Measurements from ENCODE around the gene IKZF2.

The IKZF2 gene

DNA sequence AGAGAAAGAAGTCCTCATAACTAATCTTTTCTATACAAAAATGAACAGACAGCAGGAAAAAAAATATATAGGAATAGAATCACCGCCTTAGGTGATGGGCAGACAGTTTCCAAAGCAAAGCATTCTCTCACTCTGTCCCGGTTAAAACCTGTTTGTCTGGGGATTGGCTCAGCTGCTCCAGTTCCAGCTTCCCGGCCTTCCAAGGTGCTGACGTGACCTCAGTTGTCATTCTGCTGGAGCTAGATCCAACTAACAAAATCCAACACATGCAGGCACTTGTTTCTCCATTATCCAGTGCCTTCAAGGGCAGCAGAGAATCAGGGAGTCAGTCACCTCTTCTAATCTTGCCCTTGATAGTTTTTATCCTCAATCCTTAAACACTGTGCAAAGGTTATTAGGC is 52.8 kb downstream of the IKZF2 start:
- no peak for DNase-seq

DNA sequence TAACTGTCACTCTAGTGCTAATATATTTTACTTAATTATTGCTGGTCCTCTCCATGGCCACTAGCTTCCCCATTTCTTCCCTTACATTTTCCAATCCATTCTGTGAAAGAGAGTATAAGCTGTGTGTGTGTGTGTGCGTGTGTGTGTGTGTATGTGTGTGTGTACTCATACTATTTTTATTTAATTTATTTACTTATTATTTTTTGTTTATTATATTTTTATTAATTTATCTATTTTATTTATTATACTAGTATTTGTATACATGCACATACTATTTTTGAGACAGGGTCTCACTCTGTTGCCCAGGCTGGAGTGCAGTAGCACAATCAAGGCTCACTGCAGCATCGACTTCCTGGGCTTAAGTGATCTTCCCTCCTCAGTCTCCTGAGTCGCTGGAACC is 59.6 kb downstream of the IKZF2 start:
- no peak for DNase-seq

DNA sequence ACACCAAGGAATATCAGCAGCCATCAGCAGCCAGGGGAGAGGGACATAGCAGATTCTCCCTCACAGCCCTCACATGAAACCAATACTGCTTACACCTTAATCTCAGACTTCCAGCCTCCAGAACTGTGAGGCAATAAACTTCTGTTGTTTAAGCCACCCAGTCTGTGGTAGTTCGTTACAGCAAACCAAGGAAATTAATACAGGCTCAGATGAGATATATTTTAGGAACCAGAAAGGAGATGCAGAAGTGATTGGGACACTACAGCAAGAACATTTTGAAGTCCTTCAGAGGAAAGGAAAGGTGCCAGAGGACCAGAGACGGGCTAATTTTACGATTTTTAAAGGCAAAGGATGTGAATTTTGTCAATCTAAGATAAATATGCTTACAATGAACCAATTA is 60.6 kb downstream of the IKZF2 start:
- no peak for DNase-seq

DNA sequence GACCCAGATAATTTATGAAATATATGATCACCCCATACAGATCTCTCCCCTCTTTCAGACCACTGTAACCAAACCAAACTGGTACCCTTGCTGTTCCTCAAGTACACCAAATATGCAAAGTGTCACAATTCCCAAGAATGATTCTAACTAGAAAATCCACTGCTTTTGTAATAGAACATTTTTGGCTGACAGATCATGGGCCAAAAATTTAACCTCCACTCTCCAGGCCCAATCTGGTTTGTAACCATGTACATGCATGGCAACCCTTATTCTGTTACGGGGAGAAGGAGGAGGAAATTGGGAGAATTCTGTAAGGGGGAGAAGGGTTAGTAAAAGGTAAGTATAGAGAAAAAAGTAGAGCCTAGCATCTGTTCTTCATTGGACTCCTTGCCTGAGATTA is 62.0 kb downstream of the IKZF2 start:
- no peak for DNase-seq

DNA sequence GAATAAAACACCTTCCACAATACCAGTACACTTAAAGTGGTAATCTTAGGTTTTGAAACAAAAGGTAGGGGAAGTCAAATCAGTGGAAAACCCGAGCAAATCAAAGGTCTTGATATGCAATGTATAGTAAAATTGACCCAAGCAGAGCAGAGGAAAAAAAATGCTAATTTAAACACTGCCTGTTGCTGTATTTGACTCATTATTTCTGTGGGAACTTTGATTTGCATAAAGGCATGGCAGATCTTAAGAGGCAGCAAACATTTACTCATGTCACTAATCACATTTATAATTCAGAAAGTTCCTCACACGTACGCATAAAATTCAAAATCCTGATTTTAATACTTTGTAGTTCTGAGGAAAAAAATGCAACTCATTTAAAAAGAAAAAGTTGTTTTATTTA is 64.4 kb downstream of the IKZF2 start:
- no peak for DNase-seq

DNA sequence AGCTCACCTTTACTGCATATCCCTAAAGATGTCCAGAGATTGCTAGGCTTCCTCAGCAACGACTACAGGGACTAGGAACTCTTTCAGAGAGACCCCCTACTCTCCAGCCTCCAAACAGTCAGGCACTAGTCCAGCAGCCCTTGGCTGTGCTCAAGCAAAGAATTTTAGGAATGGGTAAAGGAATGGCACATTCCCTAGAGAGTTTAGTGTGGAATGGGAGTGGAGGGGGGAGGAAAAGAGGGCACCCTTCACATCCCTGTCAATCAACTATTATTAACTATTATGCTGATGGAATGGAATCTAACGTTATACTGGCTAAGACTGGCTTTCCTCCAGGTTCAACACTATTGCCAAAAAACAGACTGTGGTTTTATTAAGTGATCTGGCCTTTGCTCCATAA is 64.8 kb downstream of the IKZF2 start:
- DNase-seq: no peak

DNA sequence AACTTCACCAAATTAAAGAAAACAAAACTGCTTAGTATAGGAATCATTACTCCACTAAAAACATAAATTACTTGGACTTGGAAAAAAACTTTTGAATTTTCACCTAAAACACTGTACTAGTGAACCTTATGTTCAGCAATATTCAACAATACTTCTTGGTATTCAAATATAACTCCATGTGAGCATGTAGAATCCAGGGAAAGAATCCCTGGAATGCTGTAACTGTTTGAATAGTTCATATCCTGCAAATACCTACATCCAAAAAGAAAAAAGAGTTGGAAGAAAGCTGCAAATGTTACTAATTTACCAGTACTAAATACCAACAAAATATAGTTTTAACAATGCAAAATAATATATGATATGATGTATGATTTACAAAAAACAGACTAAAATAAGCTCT is 65.4 kb downstream of the IKZF2 start:
- DNase-seq: no peak

DNA sequence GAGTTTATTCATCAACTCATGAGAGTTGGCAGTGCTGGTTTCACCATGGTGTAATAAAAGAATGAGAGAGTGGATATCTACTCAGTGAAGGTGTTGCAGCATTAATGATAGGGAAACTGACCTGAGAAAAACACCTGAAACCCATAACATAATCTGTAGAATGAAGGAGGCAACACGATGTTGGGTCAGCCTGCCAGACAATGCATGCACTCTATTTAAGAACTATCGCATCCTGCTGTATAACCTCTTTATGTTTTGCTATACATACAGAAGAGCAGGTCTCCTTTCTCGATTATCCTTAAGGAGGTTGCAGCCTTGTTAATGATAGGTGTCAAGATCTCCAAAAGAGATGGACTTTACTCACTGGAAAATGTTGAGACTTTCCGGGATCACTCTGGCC is 65.9 kb downstream of the IKZF2 start:
- no peak for DNase-seq

DNA sequence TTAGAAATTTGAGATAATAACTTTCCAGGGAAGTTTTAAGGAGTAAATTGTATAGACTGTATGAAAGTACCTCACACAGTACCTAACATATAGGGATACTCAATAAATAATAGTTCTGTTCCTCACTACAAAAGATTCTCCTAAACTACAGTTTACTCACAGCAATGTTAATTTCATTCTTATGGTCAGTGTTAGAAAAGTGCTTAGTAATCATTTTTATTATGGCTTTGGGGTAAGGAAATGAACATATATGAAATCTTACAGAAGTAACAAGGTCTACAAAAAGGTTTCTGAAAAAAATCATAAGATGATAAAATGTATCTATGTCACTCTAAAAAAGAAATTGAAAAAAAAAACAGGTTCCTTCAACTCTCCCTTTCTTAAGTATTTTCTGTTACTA is 67.2 kb downstream of the IKZF2 start:
- no peak for DNase-seq

DNA sequence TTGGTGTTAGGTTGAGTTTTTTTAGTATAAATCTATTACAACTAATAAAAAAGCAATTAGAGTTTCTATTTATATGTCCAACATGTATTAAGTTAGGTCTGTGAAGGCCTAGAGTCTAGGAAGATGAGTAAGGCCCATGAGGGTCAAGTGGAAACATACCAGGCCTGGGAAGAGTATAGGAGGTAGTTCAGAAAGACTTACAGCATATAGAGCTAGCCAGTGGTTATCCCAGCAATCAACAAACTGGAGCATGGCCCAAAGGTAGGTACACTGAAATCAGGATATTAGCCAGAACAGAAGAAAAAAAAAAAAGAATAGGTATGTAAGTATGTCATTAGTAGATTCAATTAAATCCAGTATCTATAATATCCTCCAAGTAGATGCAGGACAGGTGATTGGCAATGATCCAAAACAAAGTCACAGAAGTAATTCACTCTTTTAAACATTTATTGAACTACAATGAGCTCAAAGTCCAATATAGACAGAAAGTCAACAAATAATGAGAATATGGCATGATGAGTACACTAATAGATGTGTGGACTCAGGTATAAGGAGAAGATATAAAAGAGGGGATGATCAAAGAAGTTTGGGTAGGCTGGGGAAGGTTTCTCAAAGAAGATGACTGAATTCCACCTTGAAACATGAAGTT is 70.3 kb downstream of the IKZF2 start:
- no peak for DNase-seq

DNA sequence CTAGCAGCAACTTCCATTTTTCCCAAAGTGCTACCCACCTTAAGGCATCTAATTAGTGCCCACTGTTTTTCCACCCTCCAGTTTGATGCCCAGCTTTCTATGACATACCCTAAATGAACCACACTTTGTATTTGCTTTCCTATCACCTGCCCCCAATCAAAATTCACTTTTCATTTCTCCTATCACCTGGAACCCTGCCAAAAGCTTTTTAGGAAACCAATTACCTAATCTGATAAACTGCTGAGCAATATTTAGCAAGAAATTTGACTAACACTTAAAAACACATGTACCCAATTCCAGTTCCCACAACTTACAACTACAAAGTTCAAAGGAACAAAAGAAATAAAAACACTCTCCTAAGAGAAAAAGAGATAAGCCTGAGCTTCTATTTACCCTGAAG is 71.7 kb downstream of the IKZF2 start:
- DNase-seq: no peak

DNA sequence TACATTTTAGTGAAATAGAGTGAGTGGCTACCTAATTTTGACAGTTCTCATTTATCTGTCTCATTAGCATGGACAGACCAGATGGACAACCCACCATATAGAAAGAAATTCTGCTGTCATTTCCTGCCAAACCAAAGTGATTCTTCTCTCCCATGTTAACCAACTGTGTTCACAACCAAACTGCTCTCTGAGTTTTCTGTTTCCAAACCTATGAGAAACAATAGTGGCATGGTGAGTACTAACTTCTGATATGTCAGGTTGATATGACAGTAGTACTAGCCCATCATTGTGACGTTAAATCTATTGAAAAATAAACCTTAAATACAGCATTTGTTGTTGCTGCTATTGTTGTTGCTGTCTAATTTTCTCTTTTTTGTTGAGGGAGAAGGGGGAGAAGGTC is 72.7 kb downstream of the IKZF2 start:
- no peak for DNase-seq

DNA sequence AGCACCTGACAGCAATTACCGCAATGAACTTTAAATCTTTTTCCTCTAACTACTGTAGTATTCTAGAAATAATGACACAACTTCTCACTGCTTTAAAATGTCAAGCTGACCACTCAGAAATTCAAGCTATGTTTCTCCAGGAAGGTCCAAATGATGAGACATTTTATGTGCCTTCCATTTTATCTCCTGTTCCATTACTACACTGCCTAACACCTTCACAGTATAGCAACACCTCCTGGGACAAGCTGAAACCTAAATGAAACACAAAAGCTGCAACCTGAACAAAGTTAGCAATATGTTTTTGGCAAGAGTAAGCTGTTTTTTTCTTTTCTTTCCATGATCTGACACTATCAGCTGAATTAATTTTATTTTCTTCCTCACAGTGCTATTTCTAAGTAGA is 81.9 kb downstream of the IKZF2 start:
- no peak for DNase-seq

DNA sequence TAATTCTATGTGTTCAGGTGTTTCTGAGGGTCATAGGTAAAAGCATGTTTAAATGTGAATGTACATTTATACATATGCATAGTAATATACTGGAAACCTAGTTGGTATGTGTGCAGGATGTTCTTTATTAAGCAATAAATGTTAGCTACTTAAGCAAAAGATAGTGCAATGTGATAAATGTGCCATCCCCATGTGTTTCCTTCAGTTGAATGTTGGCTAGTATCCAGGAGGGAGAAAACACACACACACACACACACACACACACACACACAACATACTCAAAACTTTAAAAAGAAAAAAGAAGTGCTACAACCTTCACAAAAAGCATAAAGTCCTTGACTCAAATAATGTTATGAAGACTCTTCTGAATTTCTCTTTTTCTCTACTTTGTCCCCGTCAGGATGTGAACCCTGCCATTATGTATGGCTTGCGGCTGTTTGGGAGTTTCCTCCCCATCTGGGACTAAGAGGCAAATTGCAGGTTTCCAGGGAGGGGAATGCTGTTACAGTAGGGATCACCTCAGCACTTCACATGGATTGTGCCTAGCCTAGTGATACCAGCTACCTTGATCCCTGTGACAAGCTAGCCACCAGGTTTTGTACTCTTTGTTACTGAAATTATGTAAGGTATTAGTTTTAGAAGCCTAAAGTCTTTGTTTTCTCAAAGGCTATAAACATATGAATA is 82.6 kb downstream of the IKZF2 start:
- DNase-seq: no peak

DNA sequence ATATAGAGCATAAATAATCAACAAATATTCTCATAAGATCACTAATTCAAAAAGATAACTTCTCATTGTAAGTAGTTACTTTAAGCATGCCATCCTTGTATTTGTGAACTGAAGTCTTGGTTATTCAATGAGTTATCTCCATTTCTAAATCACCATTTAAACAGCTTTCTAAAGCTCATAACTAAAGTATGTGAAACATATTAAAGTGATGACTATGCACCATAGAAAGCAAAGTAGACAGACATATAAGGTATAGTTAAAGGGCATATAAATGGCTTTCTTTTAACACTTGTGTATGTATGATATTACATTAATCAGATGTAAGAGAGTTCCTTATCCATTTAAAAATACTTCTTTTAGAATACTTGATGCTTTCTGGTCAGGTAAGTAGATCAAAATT is 83.5 kb downstream of the IKZF2 start:
- DNase-seq: no peak

DNA sequence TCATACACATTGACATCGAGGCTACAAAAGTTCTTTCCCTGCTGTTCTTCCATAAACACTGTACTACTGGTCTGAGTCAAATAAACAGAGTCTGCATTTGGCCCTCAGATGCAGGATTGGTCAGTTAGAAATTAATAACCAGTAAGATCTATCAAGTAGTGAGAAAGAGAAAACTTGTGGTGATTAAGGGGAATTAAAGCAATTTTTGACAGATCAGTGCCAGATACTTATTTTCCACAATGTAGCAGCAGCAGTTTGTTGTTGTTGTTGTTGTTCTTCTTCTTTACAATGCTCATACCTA is 85.0 kb downstream of the IKZF2 start:
- no peak for DNase-seq

DNA sequence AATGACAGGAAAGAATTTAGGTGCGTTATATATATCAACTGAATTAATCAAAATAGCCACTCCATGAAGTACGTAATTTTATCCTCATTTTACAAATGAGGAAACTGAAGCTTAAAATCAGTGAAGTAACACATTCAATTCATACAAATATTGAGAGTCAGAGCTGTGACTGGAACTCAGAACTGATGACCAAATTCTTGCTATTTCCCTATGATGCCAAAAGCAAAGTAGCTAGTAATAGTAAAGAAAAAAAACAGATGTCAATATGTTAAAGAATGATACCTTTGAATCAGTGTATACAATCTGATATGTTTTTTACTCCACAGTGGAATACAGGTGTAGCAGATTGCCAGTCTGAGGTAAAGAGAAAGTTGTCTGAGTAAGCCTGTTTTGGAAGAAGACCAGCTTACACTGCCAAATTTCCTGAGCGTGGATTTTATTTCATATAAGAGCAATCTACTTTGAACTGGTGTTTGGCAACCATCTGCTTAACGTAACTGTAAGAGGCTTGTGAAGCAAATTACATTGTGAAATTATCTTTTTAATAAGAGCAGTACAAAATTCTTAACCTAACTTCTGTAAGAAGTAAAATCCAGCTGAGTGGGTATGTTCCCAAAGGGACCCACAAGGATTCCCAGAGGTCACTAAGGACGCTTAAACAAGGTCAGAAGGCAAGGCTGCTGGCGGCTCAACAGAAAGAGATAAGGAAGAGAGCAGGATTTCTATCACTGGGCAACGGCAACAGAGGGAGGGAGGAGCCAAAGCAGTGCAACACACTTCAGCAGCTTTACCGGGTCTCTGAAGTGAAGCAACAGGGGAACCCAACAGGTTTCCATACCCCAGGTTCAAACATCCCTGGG is 85.6 kb downstream of the IKZF2 start:
- no peak for DNase-seq

DNA sequence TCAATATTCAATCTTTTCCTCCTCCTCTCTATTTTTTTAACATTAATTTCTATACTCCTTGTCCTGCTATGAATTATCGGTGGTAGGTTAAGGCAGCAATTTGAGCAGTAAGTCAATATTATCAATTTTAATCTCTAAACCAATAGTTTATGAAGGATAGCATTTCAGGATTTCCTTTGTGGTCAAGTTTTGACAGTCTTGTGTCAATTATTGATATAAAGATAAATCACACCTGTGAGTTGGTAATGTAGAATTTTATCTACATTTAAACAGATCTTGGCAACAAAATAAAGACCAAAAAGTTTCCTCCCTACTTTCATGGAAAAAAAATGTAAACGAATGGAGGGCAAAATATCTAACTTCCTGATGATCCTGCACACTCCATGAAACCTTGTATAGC is 87.3 kb downstream of the IKZF2 start:
- DNase-seq: no peak

DNA sequence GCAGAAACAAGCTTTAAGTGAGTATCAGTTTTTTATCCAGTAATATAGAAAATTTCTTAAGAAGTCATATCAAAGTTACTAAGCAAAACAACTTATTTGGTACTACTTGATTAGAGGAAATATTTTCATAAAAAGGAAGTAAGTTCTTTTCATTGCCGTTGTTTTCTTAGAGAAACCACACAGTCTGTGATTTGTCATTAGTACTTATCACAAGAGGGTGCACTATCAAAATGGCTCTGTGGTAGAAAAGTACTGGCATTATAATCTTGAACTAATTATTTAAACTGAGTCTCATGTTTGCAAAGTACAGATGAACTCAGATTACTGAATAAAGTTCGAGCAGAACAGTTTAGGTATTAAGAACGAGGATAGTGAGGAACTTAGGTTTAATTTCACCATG is 93.4 kb downstream of the IKZF2 start:
- DNase-seq: no peak

DNA sequence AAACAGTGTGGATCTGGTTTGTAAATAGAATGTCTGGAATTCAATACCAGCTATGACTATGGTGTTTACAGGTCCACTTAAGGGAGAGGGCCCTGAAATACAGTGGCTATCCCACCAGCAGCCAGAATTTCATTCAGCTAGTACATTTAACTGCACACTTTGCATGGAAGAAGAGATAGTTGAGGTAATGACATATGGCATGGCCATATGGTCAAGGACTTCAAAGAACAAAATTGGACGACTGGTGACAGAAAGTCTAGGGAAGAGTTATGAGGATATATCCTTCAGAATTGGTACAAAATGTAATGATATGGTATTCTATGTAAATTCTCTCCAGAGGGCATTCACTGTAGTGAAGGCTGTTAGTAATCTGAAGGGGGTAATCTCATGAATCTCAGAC is 105.0 kb downstream of the IKZF2 start:
- DNase-seq: no peak

DNA sequence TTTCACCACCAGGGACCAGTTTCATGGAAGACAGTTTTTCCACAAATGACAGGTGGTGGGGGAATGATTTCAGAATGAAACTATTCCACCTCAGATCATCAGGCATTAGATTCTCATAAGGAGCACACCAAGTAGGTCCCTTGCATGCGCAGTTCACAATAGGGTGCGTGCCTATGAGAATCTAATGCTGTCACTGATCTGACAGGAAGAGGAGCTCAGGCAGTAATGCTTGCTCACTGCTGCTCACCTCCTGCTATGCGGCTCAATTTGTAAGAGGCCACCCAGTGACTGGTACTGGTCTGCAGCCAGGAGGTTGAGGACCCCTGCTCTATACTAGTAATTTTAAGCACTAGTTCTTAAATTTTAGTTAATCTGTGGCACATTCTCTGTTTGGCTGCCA is 107.8 kb downstream of the IKZF2 start:
- DNase-seq: no peak

DNA sequence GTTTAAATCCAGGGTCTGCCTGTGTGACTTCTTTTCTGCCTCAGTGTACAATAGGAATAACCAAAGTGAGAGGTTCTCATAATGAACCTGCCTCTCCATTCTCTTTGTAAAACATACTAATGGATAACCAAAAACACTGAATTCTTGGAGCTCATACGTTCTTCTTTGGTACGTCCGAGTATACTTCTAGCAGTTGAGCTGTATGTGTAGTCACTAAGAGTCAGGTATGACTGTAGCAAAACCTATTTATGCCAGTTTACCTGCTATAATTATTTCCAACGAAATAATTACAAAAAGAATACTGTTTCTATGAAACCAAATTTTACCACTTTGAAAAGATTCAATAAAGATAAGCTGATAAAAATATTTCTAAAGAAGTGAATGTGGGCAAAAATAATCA is 109.2 kb downstream of the IKZF2 start:
- DNase-seq: no peak

DNA sequence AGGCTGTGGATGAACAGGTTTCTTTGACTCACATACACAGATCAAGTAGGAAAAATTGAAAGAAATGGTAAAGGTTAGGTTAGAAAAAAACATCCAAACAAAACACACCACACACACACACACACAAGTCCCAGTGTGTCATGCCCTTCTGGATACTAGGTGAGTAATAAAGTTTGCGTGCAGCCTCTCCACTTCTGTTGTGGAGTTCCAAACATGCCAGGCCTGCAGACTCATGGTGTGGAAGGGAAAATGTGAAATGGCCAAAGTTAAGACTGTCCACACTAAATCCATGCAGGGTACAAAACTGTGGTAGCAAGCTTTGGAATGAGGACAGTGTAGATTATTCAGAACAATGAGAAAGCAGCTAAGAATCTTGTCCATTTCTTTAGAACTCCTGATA is 114.6 kb downstream of the IKZF2 start:
- DNase-seq: no peak

DNA sequence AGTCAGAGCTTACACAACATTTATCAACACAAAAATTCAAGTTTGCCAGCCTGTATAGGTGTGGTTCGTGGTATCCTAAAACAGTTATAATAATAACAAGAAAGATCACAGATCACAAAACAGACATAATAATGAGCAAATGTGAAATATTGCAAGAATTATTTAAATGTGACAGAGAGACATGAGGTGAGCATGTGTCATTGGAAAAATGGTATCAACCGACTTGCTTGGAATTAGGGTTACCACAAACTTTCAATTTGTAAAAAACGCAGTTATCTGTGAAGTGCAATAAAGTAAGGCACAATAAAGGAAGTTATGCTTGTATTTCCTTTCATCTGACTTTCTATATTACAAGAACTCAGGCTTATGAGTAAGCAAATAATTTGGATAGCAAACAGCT is 116.8 kb downstream of the IKZF2 start:
- no peak for DNase-seq

DNA sequence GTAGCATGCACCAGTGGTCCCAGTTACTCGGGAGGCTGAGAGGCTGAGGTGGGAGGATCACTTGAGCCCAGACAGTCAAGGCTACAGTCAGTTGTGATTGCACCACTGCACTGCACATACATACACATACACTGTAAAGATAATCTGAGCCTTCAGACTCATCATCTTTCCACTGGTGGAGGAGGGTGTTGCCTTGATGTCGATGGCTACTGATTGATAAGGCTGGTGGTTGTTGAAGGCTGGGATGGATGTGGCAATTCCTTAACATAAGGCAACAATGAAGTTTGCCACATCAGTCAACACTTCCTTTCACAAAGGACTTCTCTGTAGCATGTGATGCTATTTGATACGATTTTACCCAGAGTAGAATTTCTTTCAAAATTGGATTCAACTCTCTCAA is 118.8 kb downstream of the IKZF2 start:
- no peak for DNase-seq

All from NCI-H1048 (cell line).